GM19238 (cell line): Measurements from ENCODE around the gene TBC1D16.

ENCODE experiments used
- DNase-seq: peaks from one replicate; pipeline ENCODE4 v3.0.0; 2011; ENCODE audit warnings: low spot score; ENCODE audit not compliant: insufficient read length

Gene TBC1D16

GRCh38 chr17:79927688-79928501 is 107.8 kb downstream of the TBC1D16 start:
- no peak for DNase-seq

DNA sequence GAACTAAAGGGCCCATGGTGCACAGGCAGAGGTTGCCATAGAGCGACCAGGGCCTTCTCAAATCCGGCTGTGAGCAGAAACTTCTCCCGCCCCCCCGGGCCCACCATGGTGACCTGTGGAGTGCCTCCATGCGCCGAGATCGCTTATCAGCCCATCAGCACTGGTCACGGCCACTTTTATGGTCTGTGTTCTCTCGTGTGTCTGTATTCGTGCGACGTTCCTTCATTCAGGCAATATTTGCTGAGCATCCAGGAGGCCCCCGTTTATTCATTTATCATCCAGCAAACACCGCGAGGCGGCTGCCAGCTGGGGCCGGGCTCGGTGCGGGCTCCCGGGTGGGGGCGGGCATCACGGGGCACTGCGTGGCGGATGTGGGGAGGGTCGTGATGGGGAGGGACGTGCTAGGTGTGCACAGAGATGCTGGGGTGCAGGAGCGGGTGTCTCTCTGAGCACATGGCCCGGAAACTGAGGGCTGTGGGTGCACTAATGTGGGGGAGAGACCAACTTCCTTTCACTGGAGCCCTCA is 108.5 kb downstream of the TBC1D16 start:
- DNase-seq = no peak

DNA sequence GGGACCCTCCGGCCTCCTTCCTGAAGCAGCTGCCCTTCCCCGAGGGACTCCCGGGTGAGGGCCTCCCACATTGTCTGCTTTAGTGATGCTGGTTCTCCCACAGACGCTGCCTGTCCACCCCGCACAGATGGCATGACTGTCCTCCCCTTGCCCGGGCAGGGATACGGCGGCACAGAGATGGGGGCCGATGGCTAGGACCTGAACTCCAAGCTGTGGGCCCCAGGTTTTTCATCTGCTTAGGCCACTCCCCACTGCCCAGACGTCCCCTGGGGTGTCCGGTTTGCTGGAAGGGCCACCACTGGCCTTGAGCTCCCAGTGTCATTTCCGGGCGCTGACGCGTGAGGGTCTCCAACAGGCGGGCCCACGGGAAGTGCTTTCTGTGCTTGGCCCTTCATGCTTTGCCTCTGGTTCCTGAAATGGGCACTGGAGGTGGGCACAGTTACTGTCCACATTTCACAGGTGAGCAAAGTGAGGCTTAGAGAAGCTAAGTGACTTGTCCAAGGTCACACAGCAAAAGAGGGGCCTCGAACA is 109.0 kb downstream of the TBC1D16 start:
- no peak for DNase-seq

GRCh38 chr17:79926142-79926604 is 109.5 kb downstream of the TBC1D16 start:
- no peak for DNase-seq

- DNase-seq = no peak
Observed at GRCh38 chr17:79925242-79925957, 110.3 kb downstream of the TBC1D16 start.

- DNase-seq = no peak
Observed at GRCh38 chr17:79924639-79924976, 111.1 kb downstream of the TBC1D16 start.

DNA sequence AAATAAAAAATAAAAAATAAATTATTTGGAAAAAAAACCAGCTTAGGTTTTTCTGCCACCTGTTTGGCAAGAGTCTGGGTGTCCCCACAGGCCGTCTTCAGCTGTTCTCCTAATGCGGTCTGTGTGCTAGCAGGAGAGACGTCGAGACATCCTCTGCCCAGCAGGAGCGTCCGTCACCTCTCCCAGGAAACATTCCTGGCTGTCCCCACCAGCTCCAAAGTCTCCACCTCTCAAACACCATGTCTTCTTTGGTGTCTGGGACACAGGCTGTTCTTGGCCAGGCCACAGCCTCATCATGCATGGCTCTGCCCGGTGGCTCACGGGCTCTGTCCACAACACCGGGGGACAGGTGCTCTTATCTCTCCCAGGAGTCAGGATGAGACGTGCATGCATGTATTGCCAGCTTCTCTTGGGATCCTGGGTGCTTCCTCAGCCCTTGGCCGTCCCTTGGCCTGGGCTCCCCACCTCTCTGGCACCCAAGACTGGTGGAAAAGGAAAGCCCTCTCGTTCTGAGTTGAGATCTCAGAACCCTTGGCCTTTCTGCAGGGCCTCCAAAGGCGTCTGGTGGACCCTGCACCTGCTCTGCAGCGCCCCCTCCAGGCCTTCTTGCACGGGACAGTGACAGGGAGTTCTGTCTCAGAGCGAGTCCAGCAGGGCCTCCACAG is 111.6 kb downstream of the TBC1D16 start:
- no peak for DNase-seq

- no peak for DNase-seq
Observed at GRCh38 chr17:79922798-79923197, 112.9 kb downstream of the TBC1D16 start.

GRCh38 chr17:79922116-79922601 is 113.5 kb downstream of the TBC1D16 start:
- DNase-seq = no peak

DNA sequence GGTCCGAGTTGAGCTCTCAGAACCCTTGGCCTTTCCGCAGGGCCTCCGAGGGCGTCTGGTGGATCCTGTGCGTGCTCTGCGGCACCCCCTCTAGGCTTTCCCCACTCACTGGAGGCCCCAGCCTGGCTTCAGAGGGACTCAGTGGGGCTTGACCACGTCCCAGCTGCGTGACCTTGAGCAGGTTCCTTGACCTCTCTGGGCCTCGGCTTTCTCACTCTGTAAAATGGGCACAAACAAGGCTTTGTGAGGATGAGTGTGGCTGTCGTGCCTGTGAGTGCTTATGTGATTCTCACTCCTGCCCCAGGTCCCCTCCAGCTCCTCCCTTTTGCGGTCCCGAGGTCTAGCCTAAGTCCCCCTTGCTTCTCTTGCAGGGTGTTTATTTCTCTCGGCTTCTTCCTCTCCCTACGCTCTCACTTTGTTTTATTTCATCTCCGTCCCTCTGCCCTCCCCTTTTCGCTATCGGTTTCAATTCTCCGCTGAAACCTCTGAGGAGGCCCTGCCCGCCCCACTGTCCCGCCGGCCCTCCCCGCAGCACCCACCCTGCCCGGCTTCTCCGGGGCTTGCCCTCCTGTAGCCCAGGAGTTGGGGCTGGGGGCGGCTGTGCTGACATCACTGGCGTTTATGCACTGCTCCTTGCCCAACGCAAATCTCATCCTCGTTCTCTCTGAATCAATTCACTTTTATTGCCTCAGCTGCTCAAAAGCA is 114.1 kb downstream of the TBC1D16 start:
- no peak for DNase-seq

GRCh38 chr17:79920751-79921410 is 114.8 kb downstream of the TBC1D16 start:
- DNase-seq = no peak

GRCh38 chr17:79919862-79920720 is 115.6 kb downstream of the TBC1D16 start:
- DNase-seq = no peak

GRCh38 chr17:79919164-79919585 is 116.5 kb downstream of the TBC1D16 start:
- no peak for DNase-seq

- no peak for DNase-seq
Observed at GRCh38 chr17:79918581-79919163, 117.0 kb downstream of the TBC1D16 start.

- DNase-seq = no peak
Observed at GRCh38 chr17:79917902-79918484, 117.7 kb downstream of the TBC1D16 start.

GRCh38 chr17:79916991-79917901 is 118.4 kb downstream of the TBC1D16 start:
- no peak for DNase-seq

DNA sequence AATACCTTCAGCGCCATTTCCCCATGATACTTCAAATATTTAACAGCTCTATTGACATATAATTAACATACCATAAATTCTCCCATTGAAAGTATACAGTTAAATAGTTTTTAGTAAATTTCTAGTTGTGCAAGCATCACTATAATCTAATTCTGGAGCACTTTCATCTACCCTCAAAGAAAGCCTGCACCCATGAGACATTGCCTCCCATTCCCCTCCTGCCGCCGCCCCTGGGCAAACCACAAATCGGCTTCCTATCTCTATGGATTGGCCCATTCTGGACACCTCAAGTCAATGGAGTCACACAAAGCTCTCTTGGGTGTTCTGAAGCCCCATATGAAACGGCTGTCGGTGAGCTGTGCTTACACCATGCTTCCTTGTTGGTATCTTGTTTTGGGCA is 119.2 kb downstream of the TBC1D16 start:
- no peak for DNase-seq
